Measurements from ENCODE around the gene CNPY4.

Gene CNPY4

GRCh38 chr7:100159099-100159623, 39.7 kb downstream of the CNPY4 start:
- TF ChIP-seq CTCF (IDR thresholded peaks at IDR 0.05; ENCODE audit: control extremely low read depth, extremely low read depth, low read depth, missing control alignments): no peak
- POLR2A ChIA-PET: interaction anchor here (0.7 kb wide), 1 partner anchor 58 kb away, joined by 3 read pairs; the partner anchor contains the start of gene AP4M1
- no peak for DNase-seq (ENCODE audit: extremely low spot score)
- CTCF ChIA-PET: interaction anchor here (0.9 to 2.1 kb wide), 2 partner anchors 14 to 30 kb away, joined by 4 to 9 read pairs; no protein-coding TSS in a partner anchor

GRCh38 chr7:100160067-100160466, 40.6 kb downstream of the CNPY4 start:
- CTCF ChIA-PET: interaction anchor here (2.0 to 2.1 kb wide), 2 partner anchors 27 to 29 kb away, joined by 8 to 9 read pairs; no protein-coding TSS in a partner anchor

GRCh38 chr7:100163006-100163531, 43.6 kb downstream of the CNPY4 start:
- DNase-seq (ENCODE audit: extremely low spot score): no peak
- CTCF ChIA-PET: no interaction called here
- no peak for TF ChIP-seq CTCF (IDR thresholded peaks at IDR 0.05; ENCODE audit: control extremely low read depth, extremely low read depth, low read depth, missing control alignments)
- POLR2A ChIA-PET: no interaction called here

More at GRCh38 chr7:100160067-100160466, 40.6 kb downstream of the CNPY4 start:
- POLR2A ChIA-PET: no interaction called here
- no peak for TF ChIP-seq CTCF (IDR thresholded peaks at IDR 0.05; ENCODE audit: control extremely low read depth, extremely low read depth, low read depth, missing control alignments)
- no peak for DNase-seq (ENCODE audit: extremely low spot score)

- CTCF ChIA-PET: no interaction called here
- POLR2A ChIA-PET: no interaction called here
- TF ChIP-seq CTCF (IDR thresholded peaks at IDR 0.05; ENCODE audit: control extremely low read depth, extremely low read depth, low read depth, missing control alignments): no peak
- DNase-seq (ENCODE audit: extremely low spot score): no peak
Observed at GRCh38 chr7:100163871-100164270, 44.4 kb downstream of the CNPY4 start.

- ChIA-PET CTCF (interaction anchor here (1.1 to 3.3 kb wide), 6 partner anchors 9 to 51 kb away, joined by 3 to 23 read pairs (median 6); partner anchors contain the start of genes GPC2 and STAG3), POLR2A (no interaction called here)
- no peak for TF ChIP-seq CTCF (IDR thresholded peaks at IDR 0.05; ENCODE audit: control extremely low read depth, extremely low read depth, low read depth, missing control alignments)
- DNase-seq (ENCODE audit: extremely low spot score): no peak
Observed at GRCh38 chr7:100166317-100166940, 47.0 kb downstream of the CNPY4 start.

- ChIA-PET CTCF (interaction anchor here (1.0 to 3.3 kb wide), 7 partner anchors 10 to 51 kb away, joined by 3 to 23 read pairs (median 4); partner anchors contain the start of genes GPC2 and STAG3), POLR2A (no interaction called here)
- DNase-seq (ENCODE audit: extremely low spot score): no peak
- no peak for TF ChIP-seq CTCF (IDR thresholded peaks at IDR 0.05; ENCODE audit: control extremely low read depth, extremely low read depth, low read depth, missing control alignments)
Observed at GRCh38 chr7:100166970-100167911, 47.8 kb downstream of the CNPY4 start.
